ENCODE data around the gene AMHR2. TPM values are rescaled to one million over a fixed set of nuclear protein-coding genes. Genes with fewer than 3 reads are reported as not detected.
"Not testable (repeated sequence)": the region's sequence is repeated elsewhere in the genome, so short reads cannot be mapped to it uniquely, and the experiment has no call there.

The AMHR2 gene
- total RNA-seq, 1 donor from 2014 or later: not detected

DNA sequence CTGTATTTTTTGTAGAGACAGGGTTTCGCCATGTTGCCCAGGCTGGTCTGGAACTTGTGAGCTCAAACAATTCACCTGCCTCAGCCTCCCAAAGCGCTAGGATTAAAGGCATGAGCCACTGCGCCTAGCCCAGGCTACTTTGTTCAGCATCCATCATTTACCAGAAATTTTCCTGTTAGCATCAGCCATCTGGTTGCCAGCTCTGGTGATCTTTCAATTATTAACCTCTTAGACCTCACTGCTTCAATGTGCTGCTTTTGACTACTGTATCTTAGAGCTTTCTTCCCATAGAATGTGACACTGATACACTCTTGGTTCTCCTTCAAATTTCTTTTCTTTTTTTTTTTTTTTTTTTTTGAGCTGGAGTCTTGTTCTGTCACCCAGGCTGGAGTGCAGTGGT, 5.4 kb upstream of the AMHR2 start:
- Mint-ChIP-seq H3K27ac (ENCODE audit: unreplicated experiment) (no peak overlapping the region), H3K4me1 (ENCODE audit: low read depth, unreplicated experiment) (peaks cover 9% of the 10 kb centered on the region)

DNA sequence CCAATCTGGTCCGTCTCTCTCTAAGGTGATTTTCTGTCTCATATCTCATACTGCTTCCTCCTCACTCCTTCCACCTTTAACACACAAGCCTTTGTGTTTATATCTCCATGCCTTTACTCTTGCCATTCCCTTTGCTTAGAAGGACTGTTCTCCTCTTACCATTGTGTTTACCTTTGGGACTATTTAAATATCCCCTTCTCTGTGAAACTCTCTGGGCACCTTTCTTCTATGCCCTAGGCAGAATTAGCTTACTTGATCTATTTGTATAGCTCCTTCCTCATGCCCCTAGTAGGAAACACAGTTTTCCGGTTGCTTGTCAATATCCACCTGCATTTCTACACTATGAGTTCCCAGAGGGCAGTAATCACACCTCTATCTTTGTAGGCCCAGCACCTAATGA, 3.9 kb upstream of the AMHR2 start:
- no peak overlapping the region for H3K27ac Mint-ChIP-seq (ENCODE audit: unreplicated experiment)
- H3K4me3 ChIP-seq (ENCODE audit: insufficient read depth, low read depth, low read length): no peak overlapping the region
- no peaks in the 10 kb centered on the region for H3K4me1 ChIP-seq (ENCODE audit: insufficient read depth, low read length)
- H3K36me3 Mint-ChIP-seq (ENCODE audit: low read depth, unreplicated experiment): peaks cover 2% of the 10 kb centered on the region
- no peak for FAIRE-seq
- no peak overlapping the region for H3K27ac ChIP-seq (ENCODE audit: low read depth, low read length)
- no peak for TF ChIP-seq EZH2 (IDR thresholded peaks at IDR 0.05; ENCODE audit: insufficient read depth, low read length)
- TF ChIP-seq, protein P1, sequence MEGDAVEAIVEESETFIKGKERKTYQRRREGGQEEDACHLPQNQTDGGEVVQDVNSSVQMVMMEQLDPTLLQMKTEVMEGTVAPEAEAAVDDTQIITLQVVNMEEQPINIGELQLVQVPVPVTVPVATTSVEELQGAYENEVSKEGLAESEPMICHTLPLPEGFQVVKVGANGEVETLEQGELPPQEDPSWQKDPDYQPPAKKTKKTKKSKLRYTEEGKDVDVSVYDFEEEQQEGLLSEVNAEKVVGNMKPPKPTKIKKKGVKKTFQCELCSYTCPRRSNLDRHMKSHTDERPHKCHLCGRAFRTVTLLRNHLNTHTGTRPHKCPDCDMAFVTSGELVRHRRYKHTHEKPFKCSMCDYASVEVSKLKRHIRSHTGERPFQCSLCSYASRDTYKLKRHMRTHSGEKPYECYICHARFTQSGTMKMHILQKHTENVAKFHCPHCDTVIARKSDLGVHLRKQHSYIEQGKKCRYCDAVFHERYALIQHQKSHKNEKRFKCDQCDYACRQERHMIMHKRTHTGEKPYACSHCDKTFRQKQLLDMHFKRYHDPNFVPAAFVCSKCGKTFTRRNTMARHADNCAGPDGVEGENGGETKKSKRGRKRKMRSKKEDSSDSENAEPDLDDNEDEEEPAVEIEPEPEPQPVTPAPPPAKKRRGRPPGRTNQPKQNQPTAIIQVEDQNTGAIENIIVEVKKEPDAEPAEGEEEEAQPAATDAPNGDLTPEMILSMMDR (IDR thresholded peaks at IDR 0.05; ENCODE audit: insufficient read depth, low read depth, low read length): no peak
- H3K36me3 ChIP-seq (ENCODE audit: insufficient read depth, low read length): no peaks in the 10 kb centered on the region
- no peak for DNase-seq (ENCODE audit: low read depth)
- no peaks in the 10 kb centered on the region for H4K20me1 ChIP-seq (ENCODE audit: insufficient read depth, low read length)
- no peak overlapping the region for H3K9ac ChIP-seq (ENCODE audit: low read length)
- no peak overlapping the region for H3K4me3 Mint-ChIP-seq (ENCODE audit: unreplicated experiment)
- H3K27me3 Mint-ChIP-seq (ENCODE audit: low read depth, unreplicated experiment): peaks cover 10% of the 10 kb centered on the region
- H3K79me2 ChIP-seq (ENCODE audit: insufficient read depth, low read length): no peaks in the 10 kb centered on the region
- H3K27me3 ChIP-seq (ENCODE audit: insufficient read depth, low read length): no peaks in the 10 kb centered on the region
- H2AFZ ChIP-seq (ENCODE audit: low read depth, low read length): no peak overlapping the region
- H3K9me3 ChIP-seq (ENCODE audit: insufficient read depth, low read depth, low read length): no peaks in the 10 kb centered on the region
- peaks cover 2% of the 10 kb centered on the region for H3K4me1 Mint-ChIP-seq (ENCODE audit: low read depth, unreplicated experiment)
- H3K4me2 ChIP-seq (ENCODE audit: low read length): no peak overlapping the region
- no peaks in the 10 kb centered on the region for H3K9me3 Mint-ChIP-seq (ENCODE audit: unreplicated experiment)

More for the DNA sequence above, 5.4 kb upstream of the AMHR2 start:
- Histone ChIP-seq H3K27me3 (ENCODE audit: insufficient read depth, low read length) (no peaks in the 10 kb centered on the region), H3K79me2 (ENCODE audit: insufficient read depth, low read length) (no peaks in the 10 kb centered on the region), H3K36me3 (ENCODE audit: insufficient read depth, low read length) (peaks cover 3% of the 10 kb centered on the region), H3K27ac (ENCODE audit: low read depth, low read length) (no peak overlapping the region), H3K4me3 (ENCODE audit: insufficient read depth, low read depth, low read length) (no peak overlapping the region), H3K9me3 (ENCODE audit: insufficient read depth, low read depth, low read length) (no peaks in the 10 kb centered on the region), H2AFZ (ENCODE audit: low read depth, low read length) (no peak overlapping the region), H4K20me1 (ENCODE audit: insufficient read depth, low read length) (no peaks in the 10 kb centered on the region), H3K4me2 (ENCODE audit: low read length) (no peak overlapping the region), H3K4me1 (ENCODE audit: insufficient read depth, low read length) (no peaks in the 10 kb centered on the region), H3K9ac (ENCODE audit: low read length) (no peak overlapping the region)
- FAIRE-seq (no peak), DNase-seq (ENCODE audit: low read depth) (no peak)
- TF ChIP-seq EZH2 (IDR thresholded peaks at IDR 0.05; ENCODE audit: insufficient read depth, low read length): no peak
- TF ChIP-seq, protein P1 (IDR thresholded peaks at IDR 0.05; ENCODE audit: insufficient read depth, low read depth, low read length): no peak
- Mint-ChIP-seq H3K27me3 (ENCODE audit: low read depth, unreplicated experiment) (no peaks in the 10 kb centered on the region), H3K4me3 (ENCODE audit: unreplicated experiment) (no peak overlapping the region), H3K9me3 (ENCODE audit: unreplicated experiment) (no peaks in the 10 kb centered on the region), H3K36me3 (ENCODE audit: low read depth, unreplicated experiment) (peaks cover 2% of the 10 kb centered on the region)

DNA sequence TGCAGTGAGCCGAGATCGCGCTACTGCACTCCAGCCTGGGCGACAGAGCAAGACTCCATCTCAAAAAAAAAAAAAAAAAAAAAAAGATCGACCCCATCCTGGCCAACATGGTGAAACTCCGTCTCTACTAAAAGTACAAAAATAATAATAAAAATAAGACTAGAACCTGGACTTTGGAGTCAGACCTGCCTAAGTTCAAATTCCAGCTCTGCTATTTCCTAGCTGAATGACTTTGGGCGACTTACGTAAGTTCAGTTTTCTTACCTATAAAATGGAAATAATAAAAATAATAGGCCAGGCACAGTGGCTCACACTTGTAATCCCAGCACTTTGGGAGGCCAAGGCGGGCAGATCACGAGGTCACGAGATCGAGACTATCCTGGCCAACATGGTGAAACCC, 1.4 kb upstream of the AMHR2 start:
- not testable (repeated sequence) for FAIRE-seq; H3K4me1 ChIP-seq (ENCODE audit: insufficient read depth, low read length); H3K36me3 ChIP-seq (ENCODE audit: insufficient read depth, low read length); H3K27ac Mint-ChIP-seq (ENCODE audit: unreplicated experiment); H2AFZ ChIP-seq (ENCODE audit: low read depth, low read length); H3K27me3 ChIP-seq (ENCODE audit: insufficient read depth, low read length); H4K20me1 ChIP-seq (ENCODE audit: insufficient read depth, low read length); H3K79me2 ChIP-seq (ENCODE audit: insufficient read depth, low read length); H3K27ac ChIP-seq (ENCODE audit: low read depth, low read length); H3K4me3 Mint-ChIP-seq (ENCODE audit: unreplicated experiment); H3K9me3 Mint-ChIP-seq (ENCODE audit: unreplicated experiment); H3K9ac ChIP-seq (ENCODE audit: low read length); H3K27me3 Mint-ChIP-seq (ENCODE audit: low read depth, unreplicated experiment); H3K9me3 ChIP-seq (ENCODE audit: insufficient read depth, low read depth, low read length); H3K36me3 Mint-ChIP-seq (ENCODE audit: low read depth, unreplicated experiment); DNase-seq (ENCODE audit: low read depth); H3K4me1 Mint-ChIP-seq (ENCODE audit: low read depth, unreplicated experiment); H3K4me2 ChIP-seq (ENCODE audit: low read length); H3K4me3 ChIP-seq (ENCODE audit: insufficient read depth, low read depth, low read length)
